Measurements from ENCODE around the gene TOR3A. TPM values are rescaled to one million over a fixed set of nuclear protein-coding genes. Genes with fewer than 3 reads are reported as not detected.

TOR3A gene
- total RNA-seq, 1 donor from 2014 or later, result 53.6 TPM

DNA sequence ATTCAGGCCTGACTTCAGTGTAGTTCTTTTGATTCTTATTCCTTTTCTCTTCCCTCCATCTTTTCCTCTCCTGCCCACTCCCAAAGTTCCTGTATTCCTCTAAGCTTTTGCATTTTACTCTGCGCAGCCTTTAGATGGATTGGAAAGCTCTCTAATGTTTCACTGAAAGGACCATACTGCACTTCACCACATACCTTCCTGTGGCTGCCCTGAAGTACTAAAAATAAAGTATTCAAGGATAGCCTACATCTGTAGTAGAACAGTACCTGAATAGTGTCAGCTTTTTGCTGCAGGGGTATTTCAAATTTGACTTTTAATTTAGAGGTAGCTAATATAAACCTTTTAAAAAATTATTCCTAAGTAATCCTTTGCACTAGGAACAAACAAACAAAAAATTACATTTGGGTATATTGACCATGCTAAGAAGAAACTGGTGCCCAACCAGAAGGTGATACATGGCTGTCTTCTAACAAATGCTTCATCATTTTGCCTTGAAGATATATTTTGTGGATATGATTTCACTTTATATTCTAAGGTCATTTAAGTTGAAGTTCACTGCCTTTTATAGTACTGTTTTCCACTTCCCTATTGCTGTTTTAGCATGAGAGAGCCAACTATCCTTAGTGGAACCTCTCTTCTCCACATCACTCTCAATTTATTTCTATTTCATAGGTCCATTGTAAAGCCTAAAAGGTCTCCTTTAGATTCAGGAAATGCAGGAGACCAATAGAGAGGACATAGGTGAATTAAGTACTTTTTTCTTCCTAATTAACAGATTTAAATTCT, 33.3 kb upstream of the TOR3A start:
- TF ChIP-seq, protein P1, sequence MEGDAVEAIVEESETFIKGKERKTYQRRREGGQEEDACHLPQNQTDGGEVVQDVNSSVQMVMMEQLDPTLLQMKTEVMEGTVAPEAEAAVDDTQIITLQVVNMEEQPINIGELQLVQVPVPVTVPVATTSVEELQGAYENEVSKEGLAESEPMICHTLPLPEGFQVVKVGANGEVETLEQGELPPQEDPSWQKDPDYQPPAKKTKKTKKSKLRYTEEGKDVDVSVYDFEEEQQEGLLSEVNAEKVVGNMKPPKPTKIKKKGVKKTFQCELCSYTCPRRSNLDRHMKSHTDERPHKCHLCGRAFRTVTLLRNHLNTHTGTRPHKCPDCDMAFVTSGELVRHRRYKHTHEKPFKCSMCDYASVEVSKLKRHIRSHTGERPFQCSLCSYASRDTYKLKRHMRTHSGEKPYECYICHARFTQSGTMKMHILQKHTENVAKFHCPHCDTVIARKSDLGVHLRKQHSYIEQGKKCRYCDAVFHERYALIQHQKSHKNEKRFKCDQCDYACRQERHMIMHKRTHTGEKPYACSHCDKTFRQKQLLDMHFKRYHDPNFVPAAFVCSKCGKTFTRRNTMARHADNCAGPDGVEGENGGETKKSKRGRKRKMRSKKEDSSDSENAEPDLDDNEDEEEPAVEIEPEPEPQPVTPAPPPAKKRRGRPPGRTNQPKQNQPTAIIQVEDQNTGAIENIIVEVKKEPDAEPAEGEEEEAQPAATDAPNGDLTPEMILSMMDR (IDR thresholded peaks at IDR 0.05; ENCODE audit: insufficient read depth, low read length, poor library complexity, severe bottlenecking), result no peak
- DNase-seq (ENCODE audit: low read depth), result no peak
- Histone ChIP-seq H3K4me3 (ENCODE audit: low read depth, low read length) (no peak overlapping the region), H3K36me3 (ENCODE audit: control insufficient read depth, insufficient read depth, low read length) (no peaks in the 10 kb centered on the region), H3K27me3 (ENCODE audit: control insufficient read depth, insufficient read depth, low read length) (no peaks in the 10 kb centered on the region)

DNA sequence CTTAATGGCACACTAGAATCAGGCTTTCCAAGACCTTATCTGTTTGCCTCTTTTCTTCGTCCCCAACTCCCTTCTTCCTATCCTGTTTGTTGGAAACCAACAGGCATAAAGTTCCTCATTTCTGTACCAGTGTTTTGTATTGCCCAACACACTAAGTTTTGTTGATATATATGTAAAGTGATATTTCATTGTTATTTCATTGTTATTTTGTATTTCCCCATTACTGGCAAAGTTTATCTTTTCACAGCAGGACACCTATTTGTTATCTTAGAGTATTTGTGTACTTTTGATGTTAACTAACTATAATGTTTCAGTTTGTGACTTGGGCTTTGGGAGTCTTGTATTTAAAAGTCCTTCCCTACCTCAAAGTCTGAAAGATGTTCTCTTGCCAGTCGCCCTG, 29.1 kb upstream of the TOR3A start:
- TF ChIP-seq, protein P1 (IDR thresholded peaks at IDR 0.05; ENCODE audit: insufficient read depth, low read length, poor library complexity, severe bottlenecking), result no peak
- DNase-seq (ENCODE audit: low read depth), result no peak
- Histone ChIP-seq H3K4me3 (ENCODE audit: low read depth, low read length) (no peak overlapping the region), H3K36me3 (ENCODE audit: control insufficient read depth, insufficient read depth, low read length) (no peaks in the 10 kb centered on the region), H3K27me3 (ENCODE audit: control insufficient read depth, insufficient read depth, low read length) (no peaks in the 10 kb centered on the region)

DNA sequence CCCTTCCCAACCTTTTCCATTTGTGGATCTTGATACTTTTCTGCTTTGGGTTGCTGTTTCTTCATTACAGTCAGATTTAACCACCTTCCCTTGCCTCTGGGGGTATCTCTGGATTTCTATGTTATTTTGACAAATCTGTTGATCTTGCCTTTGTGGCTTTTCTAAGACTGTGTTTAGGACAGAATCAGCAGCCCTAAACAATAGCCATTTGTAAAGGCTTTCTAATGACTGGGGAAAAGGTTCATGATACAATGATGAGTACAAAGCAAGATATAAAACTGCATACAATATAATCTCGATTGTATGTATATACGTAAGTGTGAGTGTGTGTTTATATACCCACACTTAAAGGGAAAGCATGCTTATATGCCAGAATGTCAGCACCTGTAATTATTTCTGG, 28.4 kb upstream of the TOR3A start:
- Histone ChIP-seq H3K27me3 (ENCODE audit: control insufficient read depth, insufficient read depth, low read length) (no peaks in the 10 kb centered on the region), H3K36me3 (ENCODE audit: control insufficient read depth, insufficient read depth, low read length) (peaks cover 1% of the 10 kb centered on the region), H3K4me3 (ENCODE audit: low read depth, low read length) (no peak overlapping the region)
- TF ChIP-seq, protein P1 (IDR thresholded peaks at IDR 0.05; ENCODE audit: insufficient read depth, low read length, poor library complexity, severe bottlenecking), result no peak
- no peak for DNase-seq (ENCODE audit: low read depth)

- no peaks in the 10 kb centered on the region for H3K27me3 ChIP-seq (ENCODE audit: control insufficient read depth, insufficient read depth, low read length)
- peaks cover 1% of the 10 kb centered on the region for H3K36me3 ChIP-seq (ENCODE audit: control insufficient read depth, insufficient read depth, low read length)
- TF ChIP-seq, protein P1 (IDR thresholded peaks at IDR 0.05; ENCODE audit: insufficient read depth, low read length, poor library complexity, severe bottlenecking), result no peak
- H3K4me3 ChIP-seq (ENCODE audit: low read depth, low read length), result no peak overlapping the region
- no peak for DNase-seq (ENCODE audit: low read depth)
Measured at GRCh38 chr1:179055937-179056336, 25.9 kb upstream of the TOR3A start.

DNA sequence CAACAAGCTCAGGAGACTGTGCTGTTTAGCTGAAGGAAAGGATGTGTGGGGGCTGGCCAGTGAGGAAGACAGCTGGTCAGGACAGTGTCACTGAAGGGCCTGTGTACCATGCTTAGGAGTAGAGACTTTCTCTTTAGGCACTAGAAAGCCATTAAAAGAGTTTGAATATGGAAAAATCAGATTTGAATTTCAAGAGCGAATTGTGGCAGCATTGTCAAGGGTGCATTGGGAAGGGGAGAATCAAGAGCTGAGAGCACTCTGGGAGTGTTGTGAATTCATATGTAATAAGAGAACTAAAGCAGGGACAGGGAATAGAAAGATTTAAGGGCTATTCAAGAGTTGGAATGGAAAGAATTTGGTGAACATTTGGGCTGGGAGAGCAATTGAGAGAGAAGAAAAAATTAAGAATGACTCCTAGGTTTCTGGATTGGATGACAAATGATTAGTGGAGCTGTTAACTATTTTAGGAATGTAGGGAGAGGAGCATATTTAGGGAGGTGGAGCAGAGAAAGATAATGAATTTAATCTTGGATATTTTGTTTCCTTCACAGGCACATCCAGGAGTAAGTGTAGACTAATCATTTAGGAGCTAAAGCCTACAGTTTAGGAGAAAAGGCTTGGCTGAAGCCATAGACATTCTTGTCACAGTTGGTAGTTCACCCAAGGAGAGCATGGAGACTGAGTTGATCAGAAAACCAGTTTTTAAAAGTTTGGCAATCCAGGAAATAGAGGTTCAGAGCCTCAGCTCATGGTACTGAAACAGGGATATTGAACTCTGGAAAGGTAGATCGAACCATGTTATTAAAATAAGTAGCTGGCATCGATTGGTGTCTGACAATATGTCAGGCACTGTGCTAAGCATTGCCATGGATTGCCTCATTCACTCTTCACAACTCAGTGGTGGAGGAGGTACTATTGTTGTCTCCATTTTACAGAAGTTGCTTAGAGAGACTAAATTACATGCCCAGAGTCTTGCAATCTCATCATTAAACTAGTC, 23.1 kb upstream of the TOR3A start:
- no peak overlapping the region for H3K4me3 ChIP-seq (ENCODE audit: low read depth, low read length)
- peaks cover 1% of the 10 kb centered on the region for H3K36me3 ChIP-seq (ENCODE audit: control insufficient read depth, insufficient read depth, low read length)
- H3K27me3 ChIP-seq (ENCODE audit: control insufficient read depth, insufficient read depth, low read length), result no peaks in the 10 kb centered on the region
- TF ChIP-seq, protein P1 (IDR thresholded peaks at IDR 0.05; ENCODE audit: insufficient read depth, low read length, poor library complexity, severe bottlenecking), result no peak
- DNase-seq (ENCODE audit: low read depth), result no peak
